Neural crest cell (in vitro differentiated cells): ENCODE results near the gene GANC. TPM values are rescaled to one million over a fixed set of nuclear protein-coding genes. Genes with fewer than 3 reads are reported as not detected.

Experiments
- DNase-seq: peaks from one replicate; pipeline ENCODE4 v3.0.0; 2021; ENCODE audit warnings: low read depth, mixed read lengths, low spot score
- H3K27ac Mint-ChIP-seq: one replicate; pipeline ENCODE4 v1.8.0; 2021; ENCODE audit warnings: mild to moderate bottlenecking, mixed read lengths; ENCODE audit not compliant: unreplicated experiment
- H3K27me3 Mint-ChIP-seq: 2 replicates; pipeline ENCODE4 v1.8.0; 2021; ENCODE audit warnings: low read depth, mild to moderate bottlenecking, mixed read lengths
- H3K36me3 Mint-ChIP-seq: 2 replicates; pipeline ENCODE4 v1.8.0; 2021; ENCODE audit warnings: low read depth, mild to moderate bottlenecking, mixed read lengths
- H3K4me1 Mint-ChIP-seq: 2 replicates; pipeline ENCODE4 v1.8.0; 2021; ENCODE audit warnings: mixed read lengths
- H3K4me3 Mint-ChIP-seq: one replicate; pipeline ENCODE4 v1.8.0; 2021; ENCODE audit warnings: mild to moderate bottlenecking, mixed read lengths
- H3K9me3 Mint-ChIP-seq: 2 replicates; pipeline ENCODE4 v1.8.0; 2021; ENCODE audit warnings: mixed read lengths
- CTCF ChIP-seq: fragments of 200-600 bp; sonication (generic); conservative IDR thresholded peaks from 2 replicates; pipeline ENCODE4 v1.5.0; 2021; ENCODE audit warnings: antibody characterized with exemption, mild to moderate bottlenecking
- total RNA-seq: library from RNA; stranded (reverse); gene quantifications from 2 replicates; pipeline ENCODE4 v1.2.1, GENCODE V29; 2021

Gene GANC
- total RNA-seq, 1 donor from 2014 or later: 15.2 TPM

DNA sequence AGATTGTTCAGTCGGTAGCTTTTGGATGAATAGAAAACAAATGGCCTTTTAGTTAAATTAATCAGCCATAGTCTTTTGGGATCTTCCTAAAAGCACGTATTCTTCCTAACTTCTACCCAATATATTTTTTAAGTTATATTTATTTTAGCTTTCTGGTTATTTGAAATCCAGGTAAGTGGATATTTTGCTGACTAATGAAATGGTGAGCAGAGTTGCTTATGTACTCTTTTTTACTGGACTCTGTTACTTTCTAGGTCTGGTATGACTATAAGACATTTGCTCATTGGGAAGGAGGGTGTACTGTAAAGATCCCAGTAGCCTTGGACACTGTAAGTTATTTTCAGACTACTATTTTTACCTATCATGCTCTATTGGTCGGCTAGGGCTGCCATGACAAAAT lies 72.5 kb downstream of the GANC start:
- Mint-ChIP-seq H3K9me3 (no peaks in the 10 kb centered on the region), H3K36me3 (no peaks in the 10 kb centered on the region), H3K27ac (no peak overlapping the region), H3K4me1 (no peaks in the 10 kb centered on the region), H3K27me3 (no peaks in the 10 kb centered on the region), H3K4me3 (no peak overlapping the region)
- no peak for DNase-seq
- no peak for TF ChIP-seq CTCF

DNA sequence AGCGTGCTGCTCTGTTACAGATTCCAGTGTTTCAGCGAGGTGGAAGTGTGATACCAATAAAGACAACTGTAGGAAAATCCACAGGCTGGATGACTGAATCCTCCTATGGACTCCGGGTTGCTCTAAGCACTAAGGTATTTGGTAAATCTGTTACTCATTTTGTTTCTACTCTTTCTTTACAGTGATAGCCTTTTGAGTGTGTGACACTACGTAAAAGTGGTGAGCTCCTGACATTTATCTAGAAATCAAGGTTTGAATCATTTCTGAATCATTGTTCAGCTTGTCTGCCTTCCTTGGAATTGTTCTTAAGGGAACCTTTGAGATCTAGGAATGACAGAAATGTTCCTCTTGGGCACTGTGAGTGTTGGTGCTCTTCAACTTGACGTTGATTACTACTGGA lies 75.1 kb downstream of the GANC start:
- Mint-ChIP-seq H3K36me3 (no peaks in the 10 kb centered on the region), H3K27ac (no peak overlapping the region), H3K9me3 (no peaks in the 10 kb centered on the region), H3K27me3 (no peaks in the 10 kb centered on the region), H3K4me1 (no peaks in the 10 kb centered on the region), H3K4me3 (no peak overlapping the region)
- no peak for DNase-seq
- no peak for TF ChIP-seq CTCF

DNA sequence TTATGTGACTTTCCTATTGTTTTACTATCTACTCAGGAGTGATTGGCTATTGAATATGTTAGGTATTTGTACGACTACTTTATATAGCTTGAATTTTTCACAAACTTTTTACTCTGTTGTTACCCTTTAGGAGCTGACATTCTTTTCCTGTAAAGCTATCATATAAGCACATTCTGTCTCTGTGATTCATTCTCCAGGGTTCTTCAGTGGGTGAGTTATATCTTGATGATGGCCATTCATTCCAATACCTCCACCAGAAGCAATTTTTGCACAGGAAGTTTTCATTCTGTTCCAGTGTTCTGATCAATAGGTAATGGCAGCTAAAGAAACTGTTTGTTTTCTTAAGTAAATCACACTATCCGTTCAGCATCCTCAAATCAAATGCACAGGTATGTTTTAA lies 76.2 kb downstream of the GANC start:
- H3K36me3 Mint-ChIP-seq: no peaks in the 10 kb centered on the region
- no peaks in the 10 kb centered on the region for H3K9me3 Mint-ChIP-seq
- no peak for DNase-seq
- TF ChIP-seq CTCF: no peak
- H3K4me3 Mint-ChIP-seq: no peak overlapping the region
- no peaks in the 10 kb centered on the region for H3K27me3 Mint-ChIP-seq
- no peak overlapping the region for H3K27ac Mint-ChIP-seq
- no peaks in the 10 kb centered on the region for H3K4me1 Mint-ChIP-seq

DNA sequence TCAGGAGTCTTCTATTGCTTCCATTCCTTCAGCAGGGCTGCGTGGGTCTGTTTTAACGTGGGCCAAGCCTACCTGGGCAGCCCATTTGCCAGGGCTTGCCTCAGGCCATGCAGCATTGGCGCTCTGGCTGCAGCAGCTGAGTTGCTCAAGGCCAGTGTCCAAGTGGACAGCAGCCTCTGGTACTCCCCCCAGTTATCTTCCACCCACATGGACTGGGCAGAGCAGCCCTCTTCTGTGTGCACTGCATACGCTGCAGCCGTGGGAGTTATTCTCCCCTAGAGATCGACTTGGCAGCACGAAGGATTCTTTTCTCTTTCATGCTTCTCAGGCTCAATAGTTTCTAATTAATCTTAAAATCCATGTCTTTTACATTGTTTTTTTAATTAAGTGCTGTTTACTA lies 79.4 kb downstream of the GANC start:
- H3K27me3 Mint-ChIP-seq: no peaks in the 10 kb centered on the region
- H3K27ac Mint-ChIP-seq: no peak overlapping the region
- H3K9me3 Mint-ChIP-seq: no peaks in the 10 kb centered on the region
- H3K4me1 Mint-ChIP-seq: no peaks in the 10 kb centered on the region
- no peaks in the 10 kb centered on the region for H3K36me3 Mint-ChIP-seq
- no peak for DNase-seq
- TF ChIP-seq CTCF: no peak
- no peak overlapping the region for H3K4me3 Mint-ChIP-seq

GRCh38 chr15:42353061-42353460 lies 80.1 kb downstream of the GANC start:
- Mint-ChIP-seq H3K36me3 (no peaks in the 10 kb centered on the region), H3K27ac (no peak overlapping the region), H3K4me1 (no peaks in the 10 kb centered on the region)

More at GRCh38 chr15:42353061-42353460, 80.1 kb downstream of the GANC start:
- Mint-ChIP-seq H3K4me3 (no peak overlapping the region), H3K27me3 (no peaks in the 10 kb centered on the region), H3K9me3 (no peaks in the 10 kb centered on the region)
- no peak for TF ChIP-seq CTCF
- no peak for DNase-seq
